Common myeloid progenitor, CD34-positive (primary cell): ENCODE measurements around the gene FUS.

Experiments used
- CTCF ChIA-PET: fragments of 350-600 bp; sonication (Branson Sonifier 250); formaldehyde crosslinking; loops from one replicate; lab custom pipeline; 2021; ENCODE audit warnings: antibody characterized with exemption; lab: Charles Lee
- POLR2A ChIA-PET: fragments of 350-600 bp; sonication (Branson Sonifier 250); formaldehyde crosslinking; loops from one replicate; lab custom pipeline; 2021; ENCODE audit warnings: antibody characterized with exemption; lab: Charles Lee
- DNase-seq, 3 donors: peaks; one replicate each; pipeline versions ENCODE4 v3.0.0 to v3.0.0-alpha.2; 2013
- H3K27ac ChIP-seq, 2 experiments: 1 replicate in 1 of 2; 2 replicates in 1 of 2; pipeline ENCODE4 v1.7.0; 2013; ENCODE audit warnings: inconsistent platforms in 2 of 2, low read length in 2 of 2, mild to moderate bottlenecking in 2 of 2, low read depth in 1 of 2, moderate library complexity in 1 of 2; ENCODE audit not compliant: severe bottlenecking in 2 of 2, insufficient read depth in 1 of 2, poor library complexity in 1 of 2
- H3K27me3 ChIP-seq, 5 experiments: replicated peaks in 2 of 5; 1 replicate in 3 of 5; 2 replicates in 2 of 5; pipeline versions ENCODE4 v1.6.1 to v1.7.0; 2013; ENCODE audit warnings: low read length in 4 of 5, mild to moderate bottlenecking in 2 of 5, moderate library complexity in 2 of 5, inconsistent platforms in 1 of 5; ENCODE audit not compliant: insufficient read depth in 5 of 5, control insufficient read depth in 4 of 5
- H3K36me3 ChIP-seq, 4 experiments: 1 replicate in 2 of 4; 2 replicates in 2 of 4; pipeline versions ENCODE4 v1.6.1 to v1.7.0; 2013; ENCODE audit warnings: low read length in 3 of 4, control low read depth in 1 of 4, mild to moderate bottlenecking in 1 of 4; ENCODE audit not compliant: control insufficient read depth in 4 of 4, insufficient read depth in 4 of 4
- H3K4me1 ChIP-seq, 4 experiments: 1 replicate in 3 of 4; 2 replicates in 1 of 4; pipeline versions ENCODE4 v1.6.1 to v1.7.1; 2013; ENCODE audit warnings: low read length in 3 of 4, mild to moderate bottlenecking in 3 of 4, control low read depth in 1 of 4, inconsistent platforms in 1 of 4, moderate library complexity in 1 of 4; ENCODE audit not compliant: control insufficient read depth in 4 of 4, insufficient read depth in 4 of 4; ENCODE audit errors: control extremely low read depth in 1 of 4
- H3K4me3 ChIP-seq, 7 experiments: 1 replicate in 4 of 7; 2 replicates in 3 of 7; pipeline versions ENCODE4 v1.5.1 to v1.7.0; 2013; ENCODE audit warnings: mild to moderate bottlenecking in 7 of 7, low read length in 6 of 7, moderate library complexity in 6 of 7, inconsistent platforms in 2 of 7, low read depth in 2 of 7, control low read depth in 1 of 7; ENCODE audit not compliant: insufficient read depth in 4 of 7, control insufficient read depth in 1 of 7; ENCODE audit errors: extremely low read depth in 1 of 7
- H3K9me3 ChIP-seq, 5 experiments: 1 replicate in 4 of 5; 2 replicates in 1 of 5; pipeline versions ENCODE4 v1.6.1 to v1.7.1; 2013; ENCODE audit warnings: low read length in 4 of 5, mild to moderate bottlenecking in 2 of 5, inconsistent platforms in 1 of 5, low read depth in 1 of 5, moderate library complexity in 1 of 5; ENCODE audit not compliant: control insufficient read depth in 4 of 5, insufficient read depth in 2 of 5; ENCODE audit errors: control extremely low read depth in 1 of 5
- WGBS: methylation state at CpG from one replicate; pipeline ENCODE4 v1.1.5; 2013; ENCODE audit not compliant: insufficient coverage; 5-methylcytosine and 5-hydroxymethylcytosine counted together

FUS gene

DNA sequence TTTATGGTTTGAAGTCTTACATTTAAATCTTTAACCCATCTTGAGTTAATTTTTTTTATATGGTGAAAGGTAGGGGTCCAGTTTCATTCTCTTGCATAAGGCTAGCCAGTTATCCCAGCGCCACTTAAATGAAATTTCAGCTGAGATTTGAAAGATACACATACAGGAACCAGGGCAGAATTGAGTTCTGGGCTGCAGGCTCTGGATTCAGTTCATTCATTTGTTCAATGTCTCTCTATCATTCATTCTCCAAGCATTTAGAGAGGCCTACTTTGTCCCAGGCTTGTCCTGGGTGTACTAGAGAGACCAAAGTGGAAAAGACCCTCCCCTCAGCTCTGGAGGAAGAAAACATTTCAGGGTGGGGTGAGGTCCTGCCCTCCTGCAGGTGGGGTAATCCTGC lies 33.4 kb downstream of the FUS start:
- peaks cover 2 to 40% (median 33%) of the 10 kb centered on the region in 4 experiments for H3K4me1 ChIP-seq
- ChIA-PET CTCF (interaction anchor here (2.9 kb wide), 1 partner anchor 10 kb away, joined by 12 read pairs; the partner anchor contains the start of gene PYCARD), POLR2A (no interaction called here)
- no peaks in the 10 kb centered on the region for H3K36me3 ChIP-seq
- DNase-seq = no peak
- WGBS = 100% methylated on average over 1 of the region's 1 CpG
- no peak overlapping the region for H3K27ac ChIP-seq
- H3K9me3 ChIP-seq = no peaks in the 10 kb centered on the region
- H3K27me3 ChIP-seq = peaks cover 0 to 32% (median 24%) of the 10 kb centered on the region in 5 experiments
- H3K4me3 ChIP-seq = no peak overlapping the region

DNA sequence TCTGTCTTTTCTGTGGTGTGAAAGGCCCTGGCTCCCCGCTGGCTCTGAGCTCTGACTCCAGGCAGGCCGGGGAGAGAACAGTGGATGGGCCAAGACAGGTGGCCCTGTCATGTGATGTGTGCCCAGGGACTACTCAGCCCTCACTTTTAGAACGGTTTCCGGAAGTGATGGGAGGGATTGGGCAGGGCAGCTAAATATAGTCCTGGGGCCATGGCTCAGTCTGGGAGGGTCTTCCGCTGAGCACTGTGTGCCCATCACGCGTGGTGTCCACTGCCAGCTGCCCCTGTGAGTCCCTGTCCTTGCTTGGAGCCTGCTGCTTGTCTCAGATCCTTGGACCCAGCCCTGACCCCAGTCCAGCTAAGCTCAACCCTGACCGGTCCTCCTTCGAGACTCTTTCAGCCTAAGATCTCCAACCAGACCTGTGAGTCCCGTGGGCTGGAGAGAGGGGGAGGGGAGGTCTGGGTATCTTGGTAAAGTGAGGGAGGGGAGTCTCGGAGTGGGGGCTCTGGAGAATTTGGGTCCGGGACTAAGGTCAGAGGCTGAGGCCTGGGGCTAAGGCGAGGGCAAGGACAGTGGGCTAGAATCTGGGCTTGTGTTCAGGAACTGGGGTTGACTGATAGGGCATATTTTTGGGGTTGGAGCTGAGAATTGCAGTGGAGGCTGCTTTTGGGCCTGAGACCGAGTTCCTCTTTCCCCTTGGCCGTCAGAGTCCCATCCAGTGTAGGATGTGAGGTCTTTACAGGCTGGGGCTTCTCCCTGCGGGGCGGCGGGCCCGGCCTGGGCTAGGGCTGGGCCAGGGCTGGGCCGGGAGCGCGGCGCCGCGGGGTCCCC lies 34.2 kb downstream of the FUS start, which contains the start of gene TRIM72:
Gene TRIM72, plus strand, starts transcription at position 243 of the 831 bp plus-strand sequence. CDS start 620 bp downstream, outside the sequence.
- no peaks in the 10 kb centered on the region for H3K9me3 ChIP-seq
- H3K4me1 ChIP-seq = peaks cover 2 to 40% (median 33%) of the 10 kb centered on the region in 4 experiments
- ChIA-PET POLR2A (interaction anchor here (1.1 to 1.2 kb wide), 2 partner anchors 11 to 84 kb away, joined by 4 read pairs; partner anchors contain the start of gene PYCARD), CTCF (interaction anchor here (1.0 to 2.9 kb wide), 3 partner anchors 9 to 52 kb away, joined by 3 to 12 read pairs (median 3); partner anchors contain the start of gene PYCARD)
- no peaks in the 10 kb centered on the region for H3K36me3 ChIP-seq
- peak in 1 of 3 donors; percentile 58 for DNase-seq
- peak within 1 kb of the TSS in 2 of 7 experiments; percentile 56 to 70 for H3K4me3 ChIP-seq
- WGBS = 83% methylated on average over 19 of the region's 25 CpGs
- H3K27ac ChIP-seq = no peak within 1 kb of the TSS
- H3K27me3 ChIP-seq = peaks cover 0 to 32% (median 24%) of the 10 kb centered on the region in 5 experiments

DNA sequence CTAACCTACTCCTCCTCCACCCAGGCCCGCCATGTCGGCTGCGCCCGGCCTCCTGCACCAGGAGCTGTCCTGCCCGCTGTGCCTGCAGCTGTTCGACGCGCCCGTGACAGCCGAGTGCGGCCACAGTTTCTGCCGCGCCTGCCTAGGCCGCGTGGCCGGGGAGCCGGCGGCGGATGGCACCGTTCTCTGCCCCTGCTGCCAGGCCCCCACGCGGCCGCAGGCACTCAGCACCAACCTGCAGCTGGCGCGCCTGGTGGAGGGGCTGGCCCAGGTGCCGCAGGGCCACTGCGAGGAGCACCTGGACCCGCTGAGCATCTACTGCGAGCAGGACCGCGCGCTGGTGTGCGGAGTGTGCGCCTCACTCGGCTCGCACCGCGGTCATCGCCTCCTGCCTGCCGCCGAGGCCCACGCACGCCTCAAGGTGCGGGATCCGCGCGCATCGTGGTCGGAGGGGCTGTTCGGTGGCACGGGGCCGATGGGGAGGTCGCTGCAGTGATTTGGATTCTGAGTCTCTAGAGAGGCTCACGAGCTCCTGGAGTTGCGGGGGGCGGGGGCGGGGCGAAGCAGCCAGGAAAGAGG lies 34.9 kb downstream of the FUS start:
- ChIA-PET CTCF (interaction anchor here (1.0 to 2.9 kb wide), 4 partner anchors 10 to 51 kb away, joined by 3 to 12 read pairs (median 3); partner anchors contain the start of gene PYCARD), POLR2A (interaction anchor here (0.5 to 1.2 kb wide), 3 partner anchors 12 to 83 kb away, joined by 4 to 5 read pairs (median 4); partner anchors contain the start of gene PYCARD)

DNA sequence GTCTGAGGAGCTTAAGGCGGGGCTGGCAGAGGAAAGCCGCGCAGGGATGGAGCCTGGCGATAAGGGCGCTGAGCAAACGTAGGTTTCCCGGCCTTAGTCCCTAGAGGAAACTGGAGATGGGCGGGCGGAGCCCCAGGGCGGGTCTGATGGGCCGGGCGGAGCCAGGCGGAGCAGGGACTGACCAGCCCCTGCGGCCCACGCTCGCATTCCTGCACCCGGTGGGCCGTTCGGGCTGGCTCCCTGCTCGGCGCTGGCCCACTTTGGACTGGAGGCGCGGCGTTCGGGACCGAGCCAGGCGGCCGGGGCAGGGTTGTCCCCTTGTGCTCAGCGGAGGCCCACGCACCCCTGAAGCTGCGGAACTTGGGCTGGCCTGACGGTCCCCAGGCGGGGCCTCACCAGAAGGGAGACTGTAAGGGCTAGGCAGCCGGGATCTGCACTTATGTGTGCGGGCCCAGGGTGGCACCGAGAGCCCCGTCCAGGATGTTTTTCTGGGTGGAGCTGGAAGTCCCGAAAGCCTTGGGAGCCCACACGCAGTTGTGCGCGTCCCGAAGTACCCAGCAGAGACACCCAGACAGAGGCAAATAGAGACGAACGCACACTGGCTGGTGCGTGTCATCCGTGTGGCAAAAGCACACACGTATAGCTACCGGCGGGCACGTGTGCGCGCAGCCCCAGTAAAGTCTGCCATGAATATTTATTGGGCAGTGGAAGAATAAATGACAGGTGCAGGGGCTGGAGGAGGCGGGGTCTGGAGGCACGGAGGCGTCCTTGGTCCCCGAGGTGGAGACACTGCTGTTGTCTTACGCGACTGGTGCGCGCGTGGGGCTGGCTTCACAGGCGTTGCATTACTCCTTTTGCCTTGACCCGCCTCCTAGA lies 35.6 kb downstream of the FUS start:
- Histone ChIP-seq H3K4me3 (peak overlapping the region in 6 of 7 experiments; percentile 43 to 70 (median 51)), H3K4me1 (peaks cover 2 to 40% (median 33%) of the 10 kb centered on the region in 4 experiments), H3K36me3 (no peaks in the 10 kb centered on the region), H3K27ac (no peak overlapping the region), H3K9me3 (no peaks in the 10 kb centered on the region), H3K27me3 (peaks cover 0 to 32% (median 24%) of the 10 kb centered on the region in 5 experiments)
- ChIA-PET CTCF (interaction anchor here (1.1 to 2.9 kb wide), 3 partner anchors 11 to 40 kb away, joined by 3 to 12 read pairs (median 3); partner anchors contain the start of gene PYCARD), POLR2A (interaction anchor here (0.5 to 1.2 kb wide), 2 partner anchors 13 to 35 kb away, joined by 4 to 5 read pairs; partner anchors contain the start of gene PYCARD)
- under 1% methylated on average over 54 of the region's 63 CpGs for WGBS
- DNase-seq = peak in 2 of 3 donors; percentile 49 to 60

More for the DNA sequence above, 34.9 kb downstream of the FUS start:
- Histone ChIP-seq H3K27me3 (peaks cover 0 to 32% (median 24%) of the 10 kb centered on the region in 5 experiments), H3K9me3 (no peaks in the 10 kb centered on the region), H3K4me3 (peak overlapping the region in 4 of 7 experiments; percentile 46 to 70 (median 60)), H3K27ac (no peak overlapping the region), H3K36me3 (no peaks in the 10 kb centered on the region), H3K4me1 (peaks cover 2 to 40% (median 33%) of the 10 kb centered on the region in 4 experiments)
- DNase-seq = peak in 2 of 3 donors; percentile 61 to 75
- WGBS = 6% methylated on average over 44 of the region's 58 CpGs

DNA sequence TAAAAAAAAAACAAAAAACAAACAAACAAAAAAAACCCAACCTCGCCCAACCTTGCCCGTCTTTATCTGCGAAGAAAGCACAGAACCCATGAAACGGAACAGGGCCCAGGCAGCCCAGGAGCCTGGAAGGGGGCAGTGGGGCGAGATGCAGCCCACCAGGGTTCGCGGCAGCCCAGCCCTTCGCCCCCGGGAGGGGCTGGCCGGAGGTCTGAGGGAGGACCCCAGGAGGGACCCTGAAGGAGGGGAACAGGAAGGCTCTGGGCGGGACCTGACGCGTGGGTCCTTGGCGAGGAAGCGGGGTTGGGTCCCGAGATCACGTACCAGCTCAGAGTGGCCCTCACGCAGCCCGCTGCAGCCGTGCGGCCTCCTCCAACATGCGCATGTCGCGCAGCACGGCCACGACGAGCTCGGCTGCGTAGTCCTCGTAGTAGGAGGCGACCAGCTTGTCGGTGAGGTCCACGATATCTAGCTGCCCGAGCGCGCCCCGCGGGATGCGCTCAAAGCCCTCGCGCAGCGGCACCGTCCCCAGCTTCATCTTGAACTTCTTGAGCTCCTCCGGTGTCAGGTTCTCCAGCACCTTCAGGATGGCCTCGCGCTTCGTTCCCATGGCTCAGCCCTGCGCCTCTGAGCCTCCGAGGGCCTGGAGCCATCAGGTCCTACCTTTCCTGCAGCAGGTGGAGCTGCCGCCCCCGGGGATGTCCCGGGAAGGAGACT lies 36.6 kb downstream of the FUS start, which contains the start of gene PYDC1:
Gene PYDC1, minus strand, starts transcription at position 714 of the 714 bp plus-strand sequence. Its CDS starts 107 bp downstream, at position 607.
- Histone ChIP-seq H3K4me3 (peak within 1 kb of the TSS in 6 of 7 experiments; percentile 43 to 70 (median 51)), H3K27me3 (peaks cover 0 to 32% (median 24%) of the 10 kb centered on the region in 5 experiments), H3K27ac (no peak within 1 kb of the TSS), H3K36me3 (no peaks in the 10 kb centered on the region), H3K4me1 (peaks cover 2 to 39% (median 33%) of the 10 kb centered on the region in 4 experiments), H3K9me3 (no peaks in the 10 kb centered on the region)
- WGBS = 3% methylated on average over 50 of the region's 52 CpGs
- ChIA-PET POLR2A (no interaction called here), CTCF (interaction anchor here (0.5 to 3.0 kb wide), 9 partner anchors 9 to 166 kb away, joined by 3 to 12 read pairs (median 3); partner anchors contain the start of gene PYCARD)
- DNase-seq = peak in 1 of 3 donors; percentile 50
